Stimulated activated CD4-positive, alpha-beta T cell treated with anti-CD3 and anti-CD28 coated beads, Interleukin-1b, Interleukin-23, amount 100 ng/mL, for 1 hour (primary cell): ENCODE data around the gene CWF19L2.
"Not testable (repeated sequence)": the region's sequence is repeated elsewhere in the genome, so short reads cannot be mapped to it uniquely, and the experiment has no call there.

Source experiments
- DNase-seq, 2 donors: peaks; one replicate each; pipeline ENCODE4 v3.0.0-alpha.2; 2020; ENCODE audit warnings: low read depth in 2 of 2

The CWF19L2 gene

GRCh38 chr11:107438148-107438547, 19.5 kb downstream of the CWF19L2 start:
- DNase-seq: no peak

- DNase-seq: no peak
Measured at GRCh38 chr11:107430525-107430924, 27.1 kb downstream of the CWF19L2 start.

GRCh38 chr11:107427569-107428180, 29.9 kb downstream of the CWF19L2 start:
- no peak for DNase-seq

GRCh38 chr11:107413352-107413751, 44.3 kb downstream of the CWF19L2 start:
- no peak for DNase-seq

- DNase-seq: no peak
Measured at GRCh38 chr11:107408762-107409211, 48.8 kb downstream of the CWF19L2 start.

GRCh38 chr11:107405260-107405659, 52.4 kb downstream of the CWF19L2 start:
- no peak for DNase-seq

GRCh38 chr11:107401131-107401530, 56.5 kb downstream of the CWF19L2 start:
- not testable (repeated sequence) for DNase-seq

- DNase-seq: no peak
Measured at GRCh38 chr11:107397357-107397756, 60.3 kb downstream of the CWF19L2 start.

GRCh38 chr11:107392611-107393010, 65.0 kb downstream of the CWF19L2 start:
- DNase-seq: no peak

- DNase-seq: not testable (repeated sequence)
Measured at GRCh38 chr11:107390701-107391100, 66.9 kb downstream of the CWF19L2 start.

GRCh38 chr11:107387666-107388065, 70.0 kb downstream of the CWF19L2 start:
- DNase-seq: no peak

- no peak for DNase-seq
Measured at GRCh38 chr11:107385361-107385981, 72.2 kb downstream of the CWF19L2 start.

GRCh38 chr11:107384144-107384852, 73.3 kb downstream of the CWF19L2 start:
- DNase-seq: no peak

- no peak for DNase-seq
Measured at GRCh38 chr11:107372439-107372838, 85.2 kb downstream of the CWF19L2 start.

- no peak for DNase-seq
Measured at GRCh38 chr11:107370390-107370789, 87.2 kb downstream of the CWF19L2 start.

- DNase-seq: no peak
Measured at GRCh38 chr11:107359701-107360100, 97.9 kb downstream of the CWF19L2 start.

GRCh38 chr11:107357877-107358276, 99.7 kb downstream of the CWF19L2 start:
- DNase-seq: no peak

GRCh38 chr11:107354780-107355179, 102.8 kb downstream of the CWF19L2 start:
- DNase-seq: no peak

- no peak for DNase-seq
Measured at GRCh38 chr11:107337917-107338316, 119.7 kb downstream of the CWF19L2 start.

GRCh38 chr11:107331728-107332127, 125.9 kb downstream of the CWF19L2 start:
- DNase-seq: no peak

GRCh38 chr11:107329164-107329563, 128.5 kb downstream of the CWF19L2 start:
- no peak for DNase-seq

- no peak for DNase-seq
Measured at GRCh38 chr11:107316426-107316825, 141.2 kb downstream of the CWF19L2 start.

GRCh38 chr11:107307991-107308390, 149.6 kb downstream of the CWF19L2 start:
- no peak for DNase-seq
